ENCODE measurements around the gene MAPT. TPM values are rescaled to one million over a fixed set of nuclear protein-coding genes. Genes with fewer than 3 reads are reported as not detected.

The MAPT gene
- total RNA-seq, 1 donor from 2014 or later: 2.1 TPM

DNA sequence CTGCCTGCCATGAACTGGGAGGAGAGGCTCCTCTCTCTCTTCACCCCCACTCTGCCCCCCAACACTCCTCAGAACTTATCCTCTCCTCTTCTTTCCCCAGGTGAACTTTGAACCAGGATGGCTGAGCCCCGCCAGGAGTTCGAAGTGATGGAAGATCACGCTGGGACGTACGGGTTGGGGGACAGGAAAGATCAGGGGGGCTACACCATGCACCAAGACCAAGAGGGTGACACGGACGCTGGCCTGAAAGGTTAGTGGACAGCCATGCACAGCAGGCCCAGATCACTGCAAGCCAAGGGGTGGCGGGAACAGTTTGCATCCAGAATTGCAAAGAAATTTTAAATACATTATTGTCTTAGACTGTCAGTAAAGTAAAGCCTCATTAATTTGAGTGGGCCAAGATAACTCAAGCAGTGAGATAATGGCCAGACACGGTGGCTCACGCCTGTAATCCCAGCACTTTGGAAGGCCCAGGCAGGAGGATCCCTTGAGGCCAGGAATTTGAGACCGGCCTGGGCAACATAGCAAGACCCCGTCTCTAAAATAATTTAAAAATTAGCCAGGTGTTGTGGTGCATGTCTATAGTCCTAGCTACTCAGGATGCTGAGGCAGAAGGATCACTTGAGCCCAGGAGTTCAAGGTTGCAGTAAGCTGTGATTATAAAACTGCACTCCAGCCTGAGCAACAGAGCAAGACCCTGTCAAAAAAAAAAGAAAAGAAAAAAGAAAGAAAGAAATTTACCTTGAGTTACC, 68.0 kb downstream of the MAPT start:
- peaks cover 4% of the 10 kb centered on the region for H3K36me3 Mint-ChIP-seq (ENCODE audit: low read depth, unreplicated experiment)
- no peak overlapping the region for H3K27ac Mint-ChIP-seq (ENCODE audit: unreplicated experiment)
- H3K27me3 Mint-ChIP-seq (ENCODE audit: low read depth, unreplicated experiment): peaks cover 21% of the 10 kb centered on the region
- H3K36me3 ChIP-seq (ENCODE audit: insufficient read depth, low read length): no peaks in the 10 kb centered on the region
- H4K20me1 ChIP-seq (ENCODE audit: insufficient read depth, low read length): no peaks in the 10 kb centered on the region
- FAIRE-seq (no peak), DNase-seq (ENCODE audit: low read depth) (no peak)
- H2AFZ ChIP-seq (ENCODE audit: low read depth, low read length): no peak overlapping the region
- H3K27me3 ChIP-seq (ENCODE audit: insufficient read depth, low read length): peaks cover 17% of the 10 kb centered on the region
- TF ChIP-seq EZH2 (IDR thresholded peaks at IDR 0.05; ENCODE audit: insufficient read depth, low read length): no peak
- TF ChIP-seq, protein P1, sequence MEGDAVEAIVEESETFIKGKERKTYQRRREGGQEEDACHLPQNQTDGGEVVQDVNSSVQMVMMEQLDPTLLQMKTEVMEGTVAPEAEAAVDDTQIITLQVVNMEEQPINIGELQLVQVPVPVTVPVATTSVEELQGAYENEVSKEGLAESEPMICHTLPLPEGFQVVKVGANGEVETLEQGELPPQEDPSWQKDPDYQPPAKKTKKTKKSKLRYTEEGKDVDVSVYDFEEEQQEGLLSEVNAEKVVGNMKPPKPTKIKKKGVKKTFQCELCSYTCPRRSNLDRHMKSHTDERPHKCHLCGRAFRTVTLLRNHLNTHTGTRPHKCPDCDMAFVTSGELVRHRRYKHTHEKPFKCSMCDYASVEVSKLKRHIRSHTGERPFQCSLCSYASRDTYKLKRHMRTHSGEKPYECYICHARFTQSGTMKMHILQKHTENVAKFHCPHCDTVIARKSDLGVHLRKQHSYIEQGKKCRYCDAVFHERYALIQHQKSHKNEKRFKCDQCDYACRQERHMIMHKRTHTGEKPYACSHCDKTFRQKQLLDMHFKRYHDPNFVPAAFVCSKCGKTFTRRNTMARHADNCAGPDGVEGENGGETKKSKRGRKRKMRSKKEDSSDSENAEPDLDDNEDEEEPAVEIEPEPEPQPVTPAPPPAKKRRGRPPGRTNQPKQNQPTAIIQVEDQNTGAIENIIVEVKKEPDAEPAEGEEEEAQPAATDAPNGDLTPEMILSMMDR (IDR thresholded peaks at IDR 0.05; ENCODE audit: insufficient read depth, low read depth, low read length): no peak
- H3K4me3 Mint-ChIP-seq (ENCODE audit: unreplicated experiment): no peak overlapping the region
- no peak overlapping the region for H3K27ac ChIP-seq (ENCODE audit: low read depth, low read length)
- peaks cover 7% of the 10 kb centered on the region for H3K4me1 Mint-ChIP-seq (ENCODE audit: low read depth, unreplicated experiment)
- no peaks in the 10 kb centered on the region for H3K79me2 ChIP-seq (ENCODE audit: insufficient read depth, low read length)
- no peaks in the 10 kb centered on the region for H3K9me3 ChIP-seq (ENCODE audit: insufficient read depth, low read depth, low read length)
- no peak overlapping the region for H3K4me2 ChIP-seq (ENCODE audit: low read length)
- H3K9ac ChIP-seq (ENCODE audit: low read length): no peak overlapping the region
- H3K4me3 ChIP-seq (ENCODE audit: insufficient read depth, low read depth, low read length): no peak overlapping the region
- H3K9me3 Mint-ChIP-seq (ENCODE audit: unreplicated experiment): no peaks in the 10 kb centered on the region
- H3K4me1 ChIP-seq (ENCODE audit: insufficient read depth, low read length): no peaks in the 10 kb centered on the region

DNA sequence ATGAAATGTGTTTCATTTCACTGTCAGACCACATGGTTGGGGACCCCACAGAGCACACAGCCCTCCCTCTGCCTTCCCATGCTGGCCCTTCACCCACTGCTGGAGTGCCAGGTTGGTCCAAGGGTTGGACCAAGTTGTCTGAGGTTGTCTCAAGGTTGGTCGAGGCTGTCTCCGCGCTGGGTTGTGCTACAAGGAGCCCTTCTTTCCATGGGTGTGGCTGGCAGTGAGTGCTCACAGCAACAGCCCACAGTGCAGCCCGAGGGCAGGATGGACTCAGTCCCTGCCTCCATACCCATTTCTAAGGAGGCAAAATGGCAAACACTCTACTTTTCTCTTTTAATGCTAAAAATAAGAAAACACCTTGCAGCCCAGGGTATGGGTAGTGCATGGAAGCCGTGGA, 68.9 kb downstream of the MAPT start:
- Mint-ChIP-seq H3K9me3 (ENCODE audit: unreplicated experiment) (peaks cover 3% of the 10 kb centered on the region), H3K4me1 (ENCODE audit: low read depth, unreplicated experiment) (peaks cover 7% of the 10 kb centered on the region), H3K27me3 (ENCODE audit: low read depth, unreplicated experiment) (peaks cover 26% of the 10 kb centered on the region), H3K4me3 (ENCODE audit: unreplicated experiment) (no peak overlapping the region), H3K27ac (ENCODE audit: unreplicated experiment) (no peak overlapping the region), H3K36me3 (ENCODE audit: low read depth, unreplicated experiment) (peaks cover 4% of the 10 kb centered on the region)
- H3K9me3 ChIP-seq (ENCODE audit: insufficient read depth, low read depth, low read length): no peaks in the 10 kb centered on the region
- DNase-seq (ENCODE audit: low read depth): no peak
- H4K20me1 ChIP-seq (ENCODE audit: insufficient read depth, low read length): no peaks in the 10 kb centered on the region
- no peak overlapping the region for H3K4me3 ChIP-seq (ENCODE audit: insufficient read depth, low read depth, low read length)
- FAIRE-seq: no peak
- H2AFZ ChIP-seq (ENCODE audit: low read depth, low read length): no peak overlapping the region
- no peaks in the 10 kb centered on the region for H3K4me1 ChIP-seq (ENCODE audit: insufficient read depth, low read length)
- no peaks in the 10 kb centered on the region for H3K36me3 ChIP-seq (ENCODE audit: insufficient read depth, low read length)
- H3K79me2 ChIP-seq (ENCODE audit: insufficient read depth, low read length): no peaks in the 10 kb centered on the region
- no peak overlapping the region for H3K4me2 ChIP-seq (ENCODE audit: low read length)
- H3K27me3 ChIP-seq (ENCODE audit: insufficient read depth, low read length): peaks cover 21% of the 10 kb centered on the region
- H3K27ac ChIP-seq (ENCODE audit: low read depth, low read length): no peak overlapping the region
- H3K9ac ChIP-seq (ENCODE audit: low read length): no peak overlapping the region
- no peak for TF ChIP-seq EZH2 (IDR thresholded peaks at IDR 0.05; ENCODE audit: insufficient read depth, low read length)
- TF ChIP-seq, protein P1 (IDR thresholded peaks at IDR 0.05; ENCODE audit: insufficient read depth, low read depth, low read length): no peak

DNA sequence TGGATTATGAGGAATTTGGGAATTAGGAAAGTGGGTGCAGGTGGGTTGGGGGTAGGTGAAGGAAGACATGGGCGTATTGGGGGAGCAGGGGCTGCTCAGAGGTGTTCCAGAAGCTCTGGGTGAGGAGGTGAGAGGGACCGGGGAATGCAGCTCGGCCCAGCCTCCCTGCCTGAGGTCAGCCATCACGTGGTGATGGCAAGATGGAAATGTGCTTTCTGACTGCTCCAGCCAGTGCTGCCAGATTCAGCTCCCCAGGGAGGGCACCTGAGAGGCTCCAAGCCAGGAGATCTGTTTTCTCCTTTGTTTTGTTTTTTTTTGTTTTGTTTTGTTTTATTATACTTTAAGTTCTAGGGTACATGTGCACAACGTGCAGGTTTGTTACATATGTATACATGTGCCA, 69.5 kb downstream of the MAPT start:
- H3K27ac ChIP-seq (ENCODE audit: low read depth, low read length): no peak overlapping the region
- no peak overlapping the region for H2AFZ ChIP-seq (ENCODE audit: low read depth, low read length)
- no peaks in the 10 kb centered on the region for H4K20me1 ChIP-seq (ENCODE audit: insufficient read depth, low read length)
- peaks cover 26% of the 10 kb centered on the region for H3K27me3 ChIP-seq (ENCODE audit: insufficient read depth, low read length)
- H3K27ac Mint-ChIP-seq (ENCODE audit: unreplicated experiment): no peak overlapping the region
- H3K79me2 ChIP-seq (ENCODE audit: insufficient read depth, low read length): no peaks in the 10 kb centered on the region
- H3K4me3 Mint-ChIP-seq (ENCODE audit: unreplicated experiment): no peak overlapping the region
- H3K36me3 ChIP-seq (ENCODE audit: insufficient read depth, low read length): no peaks in the 10 kb centered on the region
- H3K9ac ChIP-seq (ENCODE audit: low read length): no peak overlapping the region
- peaks cover 6% of the 10 kb centered on the region for H3K9me3 Mint-ChIP-seq (ENCODE audit: unreplicated experiment)
- H3K4me2 ChIP-seq (ENCODE audit: low read length): no peak overlapping the region
- H3K27me3 Mint-ChIP-seq (ENCODE audit: low read depth, unreplicated experiment): peaks cover 26% of the 10 kb centered on the region
- peaks cover 4% of the 10 kb centered on the region for H3K36me3 Mint-ChIP-seq (ENCODE audit: low read depth, unreplicated experiment)
- no peaks in the 10 kb centered on the region for H3K4me1 ChIP-seq (ENCODE audit: insufficient read depth, low read length)
- TF ChIP-seq, protein P1 (IDR thresholded peaks at IDR 0.05; ENCODE audit: insufficient read depth, low read depth, low read length): no peak
- TF ChIP-seq EZH2 (IDR thresholded peaks at IDR 0.05; ENCODE audit: insufficient read depth, low read length): no peak
- peaks cover 7% of the 10 kb centered on the region for H3K4me1 Mint-ChIP-seq (ENCODE audit: low read depth, unreplicated experiment)
- no peak for DNase-seq (ENCODE audit: low read depth)
- H3K4me3 ChIP-seq (ENCODE audit: insufficient read depth, low read depth, low read length): no peak overlapping the region
- H3K9me3 ChIP-seq (ENCODE audit: insufficient read depth, low read depth, low read length): no peaks in the 10 kb centered on the region
- no peak for FAIRE-seq

All from astrocyte (in vitro differentiated cells and primary cell).